Osteocyte (in vitro differentiated cells): Measurements from ENCODE around the gene PSMD1. TPM values are rescaled to one million over a fixed set of nuclear protein-coding genes. Genes with fewer than 3 reads are reported as not detected.
"Not testable (repeated sequence)": the region's sequence is repeated elsewhere in the genome, so short reads cannot be mapped to it uniquely, and the experiment has no call there.

ENCODE experiments used
- DNase-seq: peaks from one replicate; pipeline ENCODE4 v3.0.0; 2021; ENCODE audit warnings: mixed read lengths; ENCODE audit not compliant: unreplicated experiment; ENCODE audit errors: extremely low spot score
- H3K27ac Mint-ChIP-seq: one replicate; pipeline ENCODE4 v1.8.0; 2021; ENCODE audit warnings: mild to moderate bottlenecking, mixed read lengths; ENCODE audit not compliant: unreplicated experiment
- H3K27me3 Mint-ChIP-seq: one replicate; pipeline ENCODE4 v1.8.0; 2021; ENCODE audit warnings: mixed read lengths; ENCODE audit not compliant: unreplicated experiment
- H3K36me3 Mint-ChIP-seq: one replicate; pipeline ENCODE4 v1.8.0; 2021; ENCODE audit warnings: mixed read lengths; ENCODE audit not compliant: unreplicated experiment
- H3K4me1 Mint-ChIP-seq: one replicate; pipeline ENCODE4 v1.8.0; 2021; ENCODE audit warnings: mixed read lengths; ENCODE audit not compliant: unreplicated experiment
- H3K4me3 Mint-ChIP-seq: one replicate; pipeline ENCODE4 v1.8.0; 2021; ENCODE audit warnings: mild to moderate bottlenecking, moderate library complexity, mixed read lengths; ENCODE audit not compliant: unreplicated experiment
- H3K9me3 Mint-ChIP-seq: one replicate; pipeline ENCODE4 v1.8.0; 2021; ENCODE audit warnings: mixed read lengths; ENCODE audit not compliant: unreplicated experiment
- CTCF ChIP-seq: fragments of 200-600 bp; sonication (generic); IDR thresholded peaks from 2 replicates; pipeline ENCODE4 v1.5.0; 2021; ENCODE audit warnings: antibody characterized with exemption, mild to moderate bottlenecking, moderate library complexity
- total RNA-seq: library from RNA; stranded (reverse); gene quantifications from 2 replicates; pipeline ENCODE4 v1.2.1, GENCODE V29; 2021

The PSMD1 gene
- total RNA-seq, 1 donor from 2014 or later, result 112 TPM

DNA sequence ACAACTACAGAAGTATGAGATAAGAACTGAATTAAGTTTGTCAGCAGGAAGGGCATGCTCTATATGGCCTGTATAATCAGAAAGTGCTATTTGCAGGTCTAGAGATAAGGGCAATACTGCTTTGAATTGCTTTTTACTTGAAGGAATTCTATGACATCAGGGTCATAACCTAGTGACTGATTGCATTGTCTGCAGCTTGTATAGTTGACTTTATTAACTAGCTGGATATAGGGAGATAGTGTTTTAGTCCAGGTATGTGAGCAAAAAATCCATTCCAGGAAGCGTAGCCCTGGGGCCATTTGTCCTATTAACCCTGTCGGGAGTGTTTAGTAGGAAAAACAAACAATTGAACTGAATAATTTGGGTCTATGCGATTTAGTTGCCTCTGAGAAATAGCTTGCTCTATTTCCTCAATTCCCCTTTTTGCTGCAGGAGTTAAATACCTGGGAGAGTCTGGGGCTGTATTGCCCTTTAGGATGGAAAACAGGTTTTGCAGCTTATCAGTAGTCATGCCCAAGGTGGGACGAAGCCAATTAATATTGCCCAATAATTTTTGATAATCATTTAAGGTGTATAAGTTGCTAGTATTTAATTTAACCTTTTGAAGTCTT is 38.2 kb downstream of the PSMD1 start:
- H3K4me1 Mint-ChIP-seq, result peaks cover 2% of the 10 kb centered on the region
- no peak for DNase-seq
- H3K36me3 Mint-ChIP-seq, result peaks cover 57% of the 10 kb centered on the region
- no peaks in the 10 kb centered on the region for H3K27me3 Mint-ChIP-seq
- TF ChIP-seq CTCF, result no peak
- no peak overlapping the region for H3K27ac Mint-ChIP-seq
- H3K4me3 Mint-ChIP-seq, result no peak overlapping the region
- peaks cover 5% of the 10 kb centered on the region for H3K9me3 Mint-ChIP-seq

GRCh38 chr2:231099918-231100317 is 43.3 kb downstream of the PSMD1 start:
- Mint-ChIP-seq H3K36me3 (peaks cover 40% of the 10 kb centered on the region), H3K9me3 (peaks cover 5% of the 10 kb centered on the region), H3K4me1 (peaks cover 17% of the 10 kb centered on the region), H3K27me3 (no peaks in the 10 kb centered on the region), H3K27ac (no peak overlapping the region), H3K4me3 (no peak overlapping the region)
- peak; percentile 25 for TF ChIP-seq CTCF
- no peak for DNase-seq

DNA sequence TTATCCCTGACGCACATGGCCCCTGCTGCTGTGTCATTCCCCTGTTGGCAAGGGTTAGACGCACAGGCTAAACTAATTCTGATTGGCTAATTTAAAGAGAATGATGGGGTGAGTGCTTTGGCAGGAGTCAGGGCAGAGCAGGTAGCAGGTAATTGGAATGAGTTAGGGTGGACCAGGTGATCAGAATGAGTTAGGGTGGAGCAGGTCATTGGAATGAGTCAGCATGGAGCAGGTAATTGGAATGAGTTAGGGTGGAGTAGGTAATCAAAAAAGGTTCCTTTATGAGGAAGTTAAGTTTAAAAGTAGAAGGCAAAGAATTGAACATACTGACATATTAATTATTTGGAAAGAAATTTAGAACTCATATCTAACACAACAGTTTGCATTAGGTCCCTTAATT is 43.7 kb downstream of the PSMD1 start:
- H3K4me3 Mint-ChIP-seq, H3K9me3 Mint-ChIP-seq, H3K27ac Mint-ChIP-seq, DNase-seq, H3K27me3 Mint-ChIP-seq: not testable (repeated sequence)
- Mint-ChIP-seq H3K36me3 (peaks cover 40% of the 10 kb centered on the region), H3K4me1 (peaks cover 19% of the 10 kb centered on the region)

GRCh38 chr2:231100990-231101389 is 44.3 kb downstream of the PSMD1 start:
- Mint-ChIP-seq H3K36me3 (peaks cover 40% of the 10 kb centered on the region), H3K9me3 (peaks cover 5% of the 10 kb centered on the region), H3K4me1 (peaks cover 22% of the 10 kb centered on the region), H3K27me3 (no peaks in the 10 kb centered on the region), H3K27ac (no peak overlapping the region), H3K4me3 (no peak overlapping the region)
- TF ChIP-seq CTCF, result no peak
- no peak for DNase-seq

DNA sequence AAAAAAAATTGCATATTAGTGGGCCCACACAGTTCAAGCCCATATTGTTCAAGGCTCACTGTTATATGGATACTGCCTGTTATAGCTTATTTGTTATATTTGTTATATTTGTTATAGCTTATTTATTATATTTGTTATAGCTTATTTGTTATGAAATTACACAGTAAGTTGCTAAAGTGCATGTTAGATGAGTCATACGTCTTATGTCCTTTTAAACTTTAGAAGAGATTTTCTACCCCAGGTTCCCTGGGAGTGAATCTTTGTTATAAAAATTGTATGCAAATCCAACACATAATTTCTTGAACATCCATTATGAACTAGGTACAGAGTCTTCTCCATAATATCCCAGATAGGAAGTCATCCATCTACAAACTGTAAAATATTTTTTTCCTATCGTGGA is 46.1 kb downstream of the PSMD1 start:
- no peak for DNase-seq
- H3K4me1 Mint-ChIP-seq, result peaks cover 25% of the 10 kb centered on the region
- TF ChIP-seq CTCF, result no peak
- H3K4me3 Mint-ChIP-seq, result no peak overlapping the region
- no peaks in the 10 kb centered on the region for H3K27me3 Mint-ChIP-seq
- H3K36me3 Mint-ChIP-seq, result peaks cover 32% of the 10 kb centered on the region
- peaks cover 5% of the 10 kb centered on the region for H3K9me3 Mint-ChIP-seq
- H3K27ac Mint-ChIP-seq, result no peak overlapping the region
